Neural cell (in vitro differentiated cells): ENCODE measurements around the gene PPP3CA. TPM values are rescaled to one million over a fixed set of nuclear protein-coding genes. Genes with fewer than 3 reads are reported as not detected.

Source experiments
- H2AFZ ChIP-seq: fragments of 200-600, 300-800 bp; sonication (generic), shearing (Covaris generic); 2 replicates; pipeline ENCODE4 v1.6.0; 2014; ENCODE audit warnings: low read depth, mild to moderate bottlenecking, antibody characterized with exemption, low read length, moderate library complexity
- H3F3A ChIP-seq: fragments of 200-600 bp; shearing (Covaris generic); 2 replicates; pipeline ENCODE4 v1.6.1; 2016; ENCODE audit warnings: mild to moderate bottlenecking, moderate library complexity, mixed read lengths, antibody characterized with exemption, low read length; ENCODE audit not compliant: insufficient read depth, poor library complexity, severe bottlenecking
- H3K27ac ChIP-seq: fragments of 200-600, 300-800 bp; sonication (generic), shearing (Covaris generic); 2 replicates; pipeline ENCODE4 v1.5.1; 2014; ENCODE audit warnings: mild to moderate bottlenecking, low read length, moderate library complexity
- H3K27me3 ChIP-seq: fragments of 300-800, 200-600 bp; sonication (generic), shearing (Covaris generic); 2 replicates; pipeline ENCODE4 v1.6.0; 2014; ENCODE audit warnings: mild to moderate bottlenecking, low read depth, low read length, moderate library complexity; ENCODE audit not compliant: insufficient read depth
- H3K36me3 ChIP-seq: fragments of 300-800, 200-600 bp; sonication (generic), shearing (Covaris generic); 2 replicates; pipeline ENCODE4 v1.5.1; 2014; ENCODE audit warnings: mild to moderate bottlenecking, antibody characterized with exemption, low read length, moderate library complexity; ENCODE audit not compliant: insufficient read depth
- H3K4me2 ChIP-seq: fragments of 300-800, 200-600 bp; sonication (generic), shearing (Covaris generic); 2 replicates; pipeline ENCODE4 v1.6.0; 2014; ENCODE audit warnings: mild to moderate bottlenecking, low read length
- H3K4me3 ChIP-seq: fragments of 300-800, 200-600 bp; sonication (generic), shearing (Covaris generic); 2 replicates; pipeline ENCODE4 v1.5.1; 2014; ENCODE audit warnings: mild to moderate bottlenecking, low read length, moderate library complexity
- H3K79me2 ChIP-seq: fragments of 200-600 bp; shearing (Covaris generic); replicated peaks from 2 replicates; pipeline ENCODE4 v1.6.0; 2014; ENCODE audit warnings: mild to moderate bottlenecking, low read length, moderate library complexity; ENCODE audit not compliant: insufficient read depth
- H3K9ac ChIP-seq: fragments of 300-800, 200-600 bp; sonication (generic), shearing (Covaris generic); 2 replicates; pipeline ENCODE4 v1.6.1; 2016; ENCODE audit warnings: mild to moderate bottlenecking, low read length, mixed read lengths
- H3K9me2 ChIP-seq: fragments of 200-600 bp; shearing (Covaris generic); 2 replicates; pipeline ENCODE4 v1.6.1; 2016; ENCODE audit warnings: mild to moderate bottlenecking, low read length, mixed read lengths; ENCODE audit not compliant: insufficient read depth
- H3K9me3 ChIP-seq: fragments of 200-600, 300-800 bp; sonication (generic), shearing (Covaris generic); 2 replicates; pipeline ENCODE4 v1.6.1; 2016; ENCODE audit warnings: mild to moderate bottlenecking, mixed run types, low read length, moderate library complexity, mixed read lengths
- H4K20me1 ChIP-seq: fragments of 200-600 bp; shearing (Covaris generic); 2 replicates; pipeline ENCODE4 v1.6.1; 2016; ENCODE audit warnings: mild to moderate bottlenecking, mixed run types; ENCODE audit not compliant: insufficient read depth
- CTCF ChIP-seq: fragments of 450-650 bp; IDR thresholded peaks from 2 replicates; pipeline ENCODE4 v1.5.1; 2014; ENCODE audit warnings: antibody characterized with exemption, mild to moderate bottlenecking, moderate library complexity; ENCODE audit not compliant: poor library complexity, severe bottlenecking
- EP300 ChIP-seq: fragments of 450-650 bp; conservative IDR thresholded peaks from 2 replicates; pipeline ENCODE4 v1.6.1; 2014; ENCODE audit warnings: antibody characterized with exemption, mild to moderate bottlenecking, moderate library complexity; ENCODE audit not compliant: poor library complexity, severe bottlenecking
- EZH2 ChIP-seq: fragments of 200-600, 300-800 bp; shearing (Covaris generic), sonication (generic); IDR thresholded peaks from 2 replicates; pipeline ENCODE4 v1.6.1; 2014; ENCODE audit warnings: antibody characterized with exemption, low read length, borderline replicate concordance, mild to moderate bottlenecking; ENCODE audit not compliant: insufficient read depth, poor library complexity, severe bottlenecking
- MXI1 ChIP-seq: fragments of 450-650 bp; conservative IDR thresholded peaks from 2 replicates; pipeline ENCODE4 v1.6.1; 2014; ENCODE audit warnings: antibody characterized with exemption, mild to moderate bottlenecking; ENCODE audit not compliant: poor library complexity, severe bottlenecking
- POLR2AphosphoS5 ChIP-seq: IDR thresholded peaks from 2 replicates; pipeline ENCODE4 v1.6.1; 2012
- RAD21 ChIP-seq: fragments of 450-650 bp; conservative IDR thresholded peaks from 2 replicates; pipeline ENCODE4 v1.6.1; 2014; ENCODE audit warnings: antibody characterized with exemption, mild to moderate bottlenecking, moderate library complexity
- REST ChIP-seq: IDR thresholded peaks from 2 replicates; pipeline ENCODE4 v1.6.1; 2012; ENCODE audit warnings: borderline replicate concordance
- SMC3 ChIP-seq: fragments of 450-650 bp; conservative IDR thresholded peaks from 2 replicates; pipeline ENCODE4 v1.6.1; 2014; ENCODE audit warnings: antibody characterized with exemption, mild to moderate bottlenecking, moderate library complexity; ENCODE audit not compliant: poor library complexity
- TAF1 ChIP-seq: IDR thresholded peaks from 2 replicates; pipeline ENCODE4 v1.6.1; 2012; ENCODE audit warnings: low read depth
- polyA plus RNA-seq: library from polyadenylated mRNA; depleted of rRNA; stranded (reverse); fragments of >200 nt; gene quantifications from 2 replicates; pipeline ENCODE4 v1.2.3, GENCODE V29; 2014

Gene PPP3CA
- polyA plus RNA-seq, 1 donor from 2014 or later, result 78.2 TPM

GRCh38 chr4:101356928-101357327, 9.6 kb upstream of the PPP3CA start:
- Histone ChIP-seq H3K9me2 (no peaks in the 10 kb centered on the region), H3K79me2 (no peaks in the 10 kb centered on the region), H3K36me3 (no peaks in the 10 kb centered on the region), H3K4me3 (no peak overlapping the region), H3K9ac (no peak overlapping the region), H3K9me3 (no peaks in the 10 kb centered on the region), H4K20me1 (no peaks in the 10 kb centered on the region), H2AFZ (no peak overlapping the region), H3K4me2 (no peak overlapping the region), H3F3A (no peaks in the 10 kb centered on the region), H3K27me3 (no peaks in the 10 kb centered on the region), H3K27ac (no peak overlapping the region)
- TF ChIP-seq POLR2AphosphoS5 (no peak), EP300 (no peak), REST (no peak), RAD21 (no peak), SMC3 (no peak), EZH2 (no peak), CTCF (no peak), TAF1 (no peak), MXI1 (no peak)

- Histone ChIP-seq H3K4me3 (no peak overlapping the region), H3K79me2 (no peaks in the 10 kb centered on the region), H3K9me3 (no peaks in the 10 kb centered on the region), H3K9me2 (no peaks in the 10 kb centered on the region), H3K9ac (no peak overlapping the region), H2AFZ (no peak overlapping the region), H3K27me3 (no peaks in the 10 kb centered on the region), H3K4me2 (no peak overlapping the region), H3K27ac (no peak overlapping the region), H3K36me3 (no peaks in the 10 kb centered on the region), H4K20me1 (no peaks in the 10 kb centered on the region), H3F3A (no peaks in the 10 kb centered on the region)
- TF ChIP-seq EZH2, result no peak
- no peak for TF ChIP-seq RAD21
- no peak for TF ChIP-seq SMC3
- no peak for TF ChIP-seq CTCF
- TF ChIP-seq TAF1, result no peak
- TF ChIP-seq MXI1, result no peak
- no peak for TF ChIP-seq EP300
- TF ChIP-seq POLR2AphosphoS5, result no peak
- no peak for TF ChIP-seq REST
Measured at GRCh38 chr4:101355767-101356702, 8.7 kb upstream of the PPP3CA start.
